Peyer's patch (tissue), 4 donors: Measurements from ENCODE around the gene MAP2K2.

Source experiments
- POLR2A ChIP-seq, 2 donors: fragments of 450-650 bp; IDR thresholded peaks; one replicate each; pipeline ENCODE4 v1.5.1; 2017; ENCODE audit warnings: antibody characterized with exemption in 2 of 2, mild to moderate bottlenecking in 2 of 2, moderate library complexity in 2 of 2
- TF ChIP-seq, protein P1 (sequence below), 6 experiments: fragments of 450-650 bp in 4 of 6; fragments of 200-600 bp in 2 of 6; sonication (generic) in 1 of 6; IDR thresholded peaks; one replicate each; pipeline ENCODE4 v1.5.1; 2017 to 2019; ENCODE audit warnings: antibody characterized with exemption in 6 of 6, mild to moderate bottlenecking in 3 of 6, moderate library complexity in 1 of 6

GRCh38 chr19:4120559-4121272, 3.2 kb downstream of the MAP2K2 start:
- TF ChIP-seq, protein P1, sequence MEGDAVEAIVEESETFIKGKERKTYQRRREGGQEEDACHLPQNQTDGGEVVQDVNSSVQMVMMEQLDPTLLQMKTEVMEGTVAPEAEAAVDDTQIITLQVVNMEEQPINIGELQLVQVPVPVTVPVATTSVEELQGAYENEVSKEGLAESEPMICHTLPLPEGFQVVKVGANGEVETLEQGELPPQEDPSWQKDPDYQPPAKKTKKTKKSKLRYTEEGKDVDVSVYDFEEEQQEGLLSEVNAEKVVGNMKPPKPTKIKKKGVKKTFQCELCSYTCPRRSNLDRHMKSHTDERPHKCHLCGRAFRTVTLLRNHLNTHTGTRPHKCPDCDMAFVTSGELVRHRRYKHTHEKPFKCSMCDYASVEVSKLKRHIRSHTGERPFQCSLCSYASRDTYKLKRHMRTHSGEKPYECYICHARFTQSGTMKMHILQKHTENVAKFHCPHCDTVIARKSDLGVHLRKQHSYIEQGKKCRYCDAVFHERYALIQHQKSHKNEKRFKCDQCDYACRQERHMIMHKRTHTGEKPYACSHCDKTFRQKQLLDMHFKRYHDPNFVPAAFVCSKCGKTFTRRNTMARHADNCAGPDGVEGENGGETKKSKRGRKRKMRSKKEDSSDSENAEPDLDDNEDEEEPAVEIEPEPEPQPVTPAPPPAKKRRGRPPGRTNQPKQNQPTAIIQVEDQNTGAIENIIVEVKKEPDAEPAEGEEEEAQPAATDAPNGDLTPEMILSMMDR (IDR thresholded peaks at IDR 0.05): no peak
- no peak for TF ChIP-seq POLR2A (IDR thresholded peaks at IDR 0.05)
